ENCODE measurements around the gene TUBD1. TPM values are rescaled to one million over a fixed set of nuclear protein-coding genes. Genes with fewer than 3 reads are reported as not detected.

Gene TUBD1
- total RNA-seq, 1 donor from 2014 or later: 9.0 TPM

DNA sequence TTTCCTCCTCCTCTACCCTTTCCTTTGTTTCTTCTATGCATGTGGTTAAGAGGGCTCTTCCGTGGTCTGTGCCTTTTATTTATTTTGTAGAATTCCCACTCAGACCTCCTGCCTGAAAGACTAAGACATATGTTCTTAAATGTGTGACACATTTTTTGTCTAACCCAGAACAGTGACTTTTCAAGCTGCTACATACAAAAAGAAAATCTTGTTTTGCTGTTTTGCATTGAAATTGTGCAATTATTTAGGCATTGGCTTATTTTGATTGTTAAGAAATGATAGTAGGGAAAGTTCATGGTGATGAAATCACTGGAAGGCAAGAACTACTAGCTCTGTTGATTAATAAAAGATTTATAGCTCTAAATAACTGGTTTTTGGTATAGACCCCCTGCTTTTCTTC is 76.8 kb downstream of the TUBD1 start:
- H3K36me3 Mint-ChIP-seq (ENCODE audit: low read depth, unreplicated experiment): peaks cover 11% of the 10 kb centered on the region
- no peaks in the 10 kb centered on the region for H4K20me1 ChIP-seq (ENCODE audit: insufficient read depth, low read length)
- H3K9me3 Mint-ChIP-seq (ENCODE audit: unreplicated experiment): no peaks in the 10 kb centered on the region
- H3K27ac Mint-ChIP-seq (ENCODE audit: unreplicated experiment): peak overlapping the region; percentile 0
- no peak overlapping the region for H3K4me3 ChIP-seq (ENCODE audit: insufficient read depth, low read depth, low read length)
- peaks cover 14% of the 10 kb centered on the region for H3K4me1 Mint-ChIP-seq (ENCODE audit: low read depth, unreplicated experiment)
- H3K27me3 ChIP-seq (ENCODE audit: insufficient read depth, low read length): no peaks in the 10 kb centered on the region
- no peak overlapping the region for H3K9ac ChIP-seq (ENCODE audit: low read length)
- no peak for TF ChIP-seq EZH2 (IDR thresholded peaks at IDR 0.05; ENCODE audit: insufficient read depth, low read length)
- TF ChIP-seq, protein P1, sequence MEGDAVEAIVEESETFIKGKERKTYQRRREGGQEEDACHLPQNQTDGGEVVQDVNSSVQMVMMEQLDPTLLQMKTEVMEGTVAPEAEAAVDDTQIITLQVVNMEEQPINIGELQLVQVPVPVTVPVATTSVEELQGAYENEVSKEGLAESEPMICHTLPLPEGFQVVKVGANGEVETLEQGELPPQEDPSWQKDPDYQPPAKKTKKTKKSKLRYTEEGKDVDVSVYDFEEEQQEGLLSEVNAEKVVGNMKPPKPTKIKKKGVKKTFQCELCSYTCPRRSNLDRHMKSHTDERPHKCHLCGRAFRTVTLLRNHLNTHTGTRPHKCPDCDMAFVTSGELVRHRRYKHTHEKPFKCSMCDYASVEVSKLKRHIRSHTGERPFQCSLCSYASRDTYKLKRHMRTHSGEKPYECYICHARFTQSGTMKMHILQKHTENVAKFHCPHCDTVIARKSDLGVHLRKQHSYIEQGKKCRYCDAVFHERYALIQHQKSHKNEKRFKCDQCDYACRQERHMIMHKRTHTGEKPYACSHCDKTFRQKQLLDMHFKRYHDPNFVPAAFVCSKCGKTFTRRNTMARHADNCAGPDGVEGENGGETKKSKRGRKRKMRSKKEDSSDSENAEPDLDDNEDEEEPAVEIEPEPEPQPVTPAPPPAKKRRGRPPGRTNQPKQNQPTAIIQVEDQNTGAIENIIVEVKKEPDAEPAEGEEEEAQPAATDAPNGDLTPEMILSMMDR (IDR thresholded peaks at IDR 0.05; ENCODE audit: insufficient read depth, low read depth, low read length): no peak
- no peaks in the 10 kb centered on the region for H3K27me3 Mint-ChIP-seq (ENCODE audit: low read depth, unreplicated experiment)
- peaks cover 11% of the 10 kb centered on the region for H3K36me3 ChIP-seq (ENCODE audit: insufficient read depth, low read length)
- FAIRE-seq (no peak), DNase-seq (ENCODE audit: low read depth) (no peak)
- H3K27ac ChIP-seq (ENCODE audit: low read depth, low read length): no peak overlapping the region
- H2AFZ ChIP-seq (ENCODE audit: low read depth, low read length): no peak overlapping the region
- no peak overlapping the region for H3K4me2 ChIP-seq (ENCODE audit: low read length)
- no peaks in the 10 kb centered on the region for H3K9me3 ChIP-seq (ENCODE audit: insufficient read depth, low read depth, low read length)
- peaks cover 9% of the 10 kb centered on the region for H3K4me1 ChIP-seq (ENCODE audit: insufficient read depth, low read length)
- no peak overlapping the region for H3K4me3 Mint-ChIP-seq (ENCODE audit: unreplicated experiment)
- H3K79me2 ChIP-seq (ENCODE audit: insufficient read depth, low read length): no peaks in the 10 kb centered on the region

- no peak for FAIRE-seq
- peaks cover 6% of the 10 kb centered on the region for H3K36me3 Mint-ChIP-seq (ENCODE audit: low read depth, unreplicated experiment)
- Histone ChIP-seq H3K36me3 (ENCODE audit: insufficient read depth, low read length) (peaks cover 11% of the 10 kb centered on the region), H4K20me1 (ENCODE audit: insufficient read depth, low read length) (no peaks in the 10 kb centered on the region), H3K27ac (ENCODE audit: low read depth, low read length) (no peak overlapping the region), H2AFZ (ENCODE audit: low read depth, low read length) (no peak overlapping the region), H3K9me3 (ENCODE audit: insufficient read depth, low read depth, low read length) (no peaks in the 10 kb centered on the region), H3K4me3 (ENCODE audit: insufficient read depth, low read depth, low read length) (no peak overlapping the region), H3K79me2 (ENCODE audit: insufficient read depth, low read length) (no peaks in the 10 kb centered on the region), H3K27me3 (ENCODE audit: insufficient read depth, low read length) (no peaks in the 10 kb centered on the region), H3K4me2 (ENCODE audit: low read length) (no peak overlapping the region), H3K4me1 (ENCODE audit: insufficient read depth, low read length) (peaks cover 13% of the 10 kb centered on the region), H3K9ac (ENCODE audit: low read length) (no peak overlapping the region)
- DNase-seq (ENCODE audit: low read depth): no peak
- TF ChIP-seq, protein P1 (IDR thresholded peaks at IDR 0.05; ENCODE audit: insufficient read depth, low read depth, low read length): no peak
- no peak for TF ChIP-seq EZH2 (IDR thresholded peaks at IDR 0.05; ENCODE audit: insufficient read depth, low read length)
- H3K27me3 Mint-ChIP-seq (ENCODE audit: low read depth, unreplicated experiment): no peaks in the 10 kb centered on the region
- H3K9me3 Mint-ChIP-seq (ENCODE audit: unreplicated experiment): no peaks in the 10 kb centered on the region
- H3K4me1 Mint-ChIP-seq (ENCODE audit: low read depth, unreplicated experiment): peaks cover 18% of the 10 kb centered on the region
- H3K27ac Mint-ChIP-seq (ENCODE audit: unreplicated experiment): no peak overlapping the region
- no peak overlapping the region for H3K4me3 Mint-ChIP-seq (ENCODE audit: unreplicated experiment)
Observed at GRCh38 chr17:59814685-59815084, 78.1 kb downstream of the TUBD1 start.

- no peak for DNase-seq (ENCODE audit: low read depth)
- no peaks in the 10 kb centered on the region for H4K20me1 ChIP-seq (ENCODE audit: insufficient read depth, low read length)
- TF ChIP-seq, protein P1 (IDR thresholded peaks at IDR 0.05; ENCODE audit: insufficient read depth, low read depth, low read length): no peak
- TF ChIP-seq EZH2 (IDR thresholded peaks at IDR 0.05; ENCODE audit: insufficient read depth, low read length): no peak
- Mint-ChIP-seq H3K36me3 (ENCODE audit: low read depth, unreplicated experiment) (peaks cover 6% of the 10 kb centered on the region), H3K27me3 (ENCODE audit: low read depth, unreplicated experiment) (no peaks in the 10 kb centered on the region), H3K9me3 (ENCODE audit: unreplicated experiment) (no peaks in the 10 kb centered on the region), H3K4me1 (ENCODE audit: low read depth, unreplicated experiment) (peaks cover 18% of the 10 kb centered on the region), H3K27ac (ENCODE audit: unreplicated experiment) (no peak overlapping the region), H3K4me3 (ENCODE audit: unreplicated experiment) (no peak overlapping the region)
- H3K79me2 ChIP-seq (ENCODE audit: insufficient read depth, low read length): no peaks in the 10 kb centered on the region
- no peak for FAIRE-seq
- H3K4me1 ChIP-seq (ENCODE audit: insufficient read depth, low read length): peaks cover 13% of the 10 kb centered on the region
- no peak overlapping the region for H3K27ac ChIP-seq (ENCODE audit: low read depth, low read length)
- H3K27me3 ChIP-seq (ENCODE audit: insufficient read depth, low read length): no peaks in the 10 kb centered on the region
- H3K4me3 ChIP-seq (ENCODE audit: insufficient read depth, low read depth, low read length): no peak overlapping the region
- peaks cover 11% of the 10 kb centered on the region for H3K36me3 ChIP-seq (ENCODE audit: insufficient read depth, low read length)
- no peak overlapping the region for H2AFZ ChIP-seq (ENCODE audit: low read depth, low read length)
- no peaks in the 10 kb centered on the region for H3K9me3 ChIP-seq (ENCODE audit: insufficient read depth, low read depth, low read length)
- H3K4me2 ChIP-seq (ENCODE audit: low read length): no peak overlapping the region
- no peak overlapping the region for H3K9ac ChIP-seq (ENCODE audit: low read length)
Observed at GRCh38 chr17:59814276-59814675, 78.5 kb downstream of the TUBD1 start.
